HG02840 (cell line): ENCODE results near the gene MRPL47.

Source experiments
- ATAC-seq: cut with Tn5 transposase; IDR thresholded peaks from one replicate; pipeline ENCODE4 v1.9.1; 2021; ENCODE audit warnings: mild to moderate bottlenecking, moderate library complexity, moderate number of reproducible peaks; ENCODE audit not compliant: unreplicated experiment, low FRiP score

Gene MRPL47

GRCh38 chr3:179599531-179599930, 4.9 kb downstream of the MRPL47 start:
- ATAC-seq: no peak

- no peak for ATAC-seq
Measured at GRCh38 chr3:179591313-179591712, 13.1 kb downstream of the MRPL47 start.

DNA sequence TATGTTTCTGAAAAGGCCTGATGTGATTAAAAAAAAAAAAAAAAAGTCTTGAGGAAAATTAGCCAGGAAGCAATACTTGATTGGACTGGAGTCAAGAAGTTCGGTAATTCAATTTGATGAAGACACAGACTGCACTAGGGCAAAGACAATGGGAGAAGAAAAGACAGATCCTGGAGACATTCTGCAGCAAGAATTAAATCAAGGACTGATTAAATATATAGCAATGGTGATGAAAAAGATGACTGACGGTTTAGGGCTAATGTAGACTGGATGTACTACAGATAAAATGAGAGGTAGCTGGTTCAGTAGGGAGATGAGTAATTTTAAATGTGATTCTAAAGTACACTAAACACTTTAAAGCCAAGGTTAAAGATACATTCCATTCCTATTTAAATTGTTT, 13.8 kb downstream of the MRPL47 start:
- ATAC-seq: no peak

DNA sequence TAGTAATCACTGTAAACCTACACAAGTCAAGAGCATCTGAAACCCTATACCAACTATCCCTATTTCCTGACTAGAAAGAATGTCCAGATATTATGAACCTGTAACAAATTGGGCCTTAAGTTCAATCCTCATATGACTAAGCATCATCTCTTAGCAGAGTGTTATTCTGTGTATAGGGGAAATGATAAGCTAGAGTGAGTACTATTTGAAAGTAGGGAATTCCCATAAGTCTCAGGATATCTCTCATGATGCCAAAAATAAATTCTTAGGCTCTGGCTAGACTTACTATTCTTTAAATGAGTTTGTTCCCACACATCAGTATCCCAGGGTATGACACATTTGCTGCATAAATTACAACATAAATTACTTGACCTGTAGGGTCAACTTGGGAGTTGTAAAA, 15.3 kb downstream of the MRPL47 start:
- ATAC-seq: peak; percentile 62

DNA sequence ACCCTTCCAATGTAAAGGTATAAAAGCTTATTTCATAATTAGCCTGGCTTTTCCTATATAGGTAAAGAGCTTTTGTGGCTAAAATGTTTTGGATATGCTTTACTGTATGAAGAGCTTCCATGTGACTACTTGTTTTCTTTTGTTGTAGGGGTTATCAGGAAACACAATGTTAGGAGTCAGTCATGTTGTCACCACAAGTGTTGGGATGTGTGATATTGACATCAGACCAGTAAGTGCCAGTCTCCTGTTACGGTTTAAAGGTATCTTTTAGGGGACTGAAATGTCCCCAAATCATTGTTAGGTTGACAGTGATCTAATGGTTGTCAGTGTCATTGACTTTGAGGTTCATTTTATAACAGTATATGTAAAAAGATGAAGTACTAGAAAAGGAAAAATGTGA, 23.4 kb downstream of the MRPL47 start:
- ATAC-seq: no peak

- ATAC-seq: no peak
Measured at GRCh38 chr3:179565496-179565895, 38.9 kb downstream of the MRPL47 start.

GRCh38 chr3:179563271-179563783, 41.1 kb downstream of the MRPL47 start:
- ATAC-seq: peak; percentile 42

- peak; percentile 97 for ATAC-seq
Measured at GRCh38 chr3:179562591-179563270, 41.7 kb downstream of the MRPL47 start, which contains the start of gene ACTL6A. Gene ACTL6A, plus strand, starts transcription at chr3:179562926. Its CDS starts 167 bp downstream, at chr3:179563093.

DNA sequence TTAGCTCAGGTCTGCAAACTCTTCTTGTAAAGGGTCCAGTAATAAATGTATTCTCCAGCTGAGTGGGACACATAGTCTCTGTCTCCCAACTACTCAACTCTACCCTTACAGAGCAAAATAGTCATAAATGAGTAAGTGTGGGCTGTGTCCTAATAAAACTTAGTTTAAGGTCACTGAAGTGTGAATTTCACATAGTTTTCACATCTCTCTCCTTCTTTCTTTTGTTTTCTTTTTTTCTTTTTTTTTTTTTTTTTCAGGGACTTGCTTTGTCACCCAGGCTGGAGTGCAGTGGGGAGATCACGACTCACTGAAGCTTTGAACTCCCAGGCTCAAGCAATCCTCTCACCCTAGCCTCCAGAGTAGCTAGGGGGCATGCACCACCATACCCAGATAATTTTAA, 43.6 kb downstream of the MRPL47 start:
- no peak for ATAC-seq

- ATAC-seq: no peak
Measured at GRCh38 chr3:179558742-179559364, 45.6 kb downstream of the MRPL47 start.

- ATAC-seq: no peak
Measured at GRCh38 chr3:179551349-179552105, 52.9 kb downstream of the MRPL47 start.

- no peak for ATAC-seq
Measured at GRCh38 chr3:179546814-179547241, 57.6 kb downstream of the MRPL47 start.

- ATAC-seq: no peak
Measured at GRCh38 chr3:179544981-179545645, 59.3 kb downstream of the MRPL47 start.

DNA sequence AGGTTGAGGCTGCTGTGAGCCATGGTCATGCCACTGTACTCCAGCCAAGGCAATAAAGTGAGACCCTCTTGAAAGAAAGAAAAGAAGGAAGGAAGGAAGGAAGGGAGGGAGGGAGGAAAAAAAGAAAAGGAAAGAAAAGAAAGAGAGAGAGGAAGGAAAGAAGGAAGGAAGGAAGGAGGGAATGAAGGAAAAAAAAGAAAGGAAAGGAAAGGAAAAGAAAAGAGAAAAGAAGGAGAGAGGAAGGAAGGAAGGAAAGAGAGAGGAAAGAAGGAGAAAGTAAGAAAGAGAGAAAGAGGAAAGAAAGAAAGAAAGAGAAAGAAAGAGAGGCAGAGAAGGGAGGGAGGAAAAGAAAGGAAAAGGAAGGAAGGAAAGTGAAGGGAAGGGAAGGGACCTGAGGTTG, 62.1 kb downstream of the MRPL47 start:
- no peak for ATAC-seq

DNA sequence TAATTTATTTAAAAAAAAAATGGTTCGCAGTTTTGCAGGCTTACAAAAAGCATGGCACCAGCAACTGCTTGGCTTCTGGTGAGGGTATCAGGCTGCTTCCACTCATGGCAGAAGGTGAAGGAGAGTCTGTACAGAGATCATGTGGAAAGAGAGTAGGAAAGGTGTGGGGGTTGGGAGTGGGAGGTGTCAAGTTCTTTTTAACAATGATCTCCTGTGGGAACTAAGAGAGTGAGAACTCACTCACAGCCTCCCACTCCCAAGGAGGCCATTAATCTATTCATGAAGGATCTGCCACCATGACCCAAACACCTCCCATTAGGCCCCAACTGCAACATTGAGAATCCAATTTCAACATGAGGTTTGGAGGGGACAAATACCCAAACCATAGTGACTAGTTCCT, 62.8 kb downstream of the MRPL47 start:
- no peak for ATAC-seq

GRCh38 chr3:179541094-179541493, 63.3 kb downstream of the MRPL47 start:
- no peak for ATAC-seq
